NB4 (cell line): ENCODE results near the gene TSHR.

Experiments
- DNase-seq: peaks from one replicate; pipeline ENCODE4 v3.0.0; 2010; ENCODE audit warnings: low read depth
- H3K4me3 ChIP-seq: one replicate; pipeline ENCODE4 v1.5.1; 2011; ENCODE audit warnings: mild to moderate bottlenecking, low read depth, low read length, moderate library complexity
- MYC ChIP-seq: IDR thresholded peaks from 2 replicates; pipeline ENCODE4 v1.6.1; 2011; ENCODE audit warnings: low read depth, low read length
- POLR2A ChIP-seq: IDR thresholded peaks from 2 replicates; pipeline ENCODE4 v1.6.1; 2011; ENCODE audit warnings: mild to moderate bottlenecking; ENCODE audit not compliant: insufficient read length; ENCODE audit errors: extremely low read depth
- TF ChIP-seq, protein P1 (sequence below): IDR thresholded peaks from one replicate; pipeline ENCODE4 v1.5.1; 2012; ENCODE audit warnings: low read depth, low read length
- TF ChIP-seq, protein P2 (sequence below): IDR thresholded peaks from 2 replicates; pipeline ENCODE4 v1.6.1; 2011; ENCODE audit warnings: low read depth, low read length

The TSHR gene

DNA sequence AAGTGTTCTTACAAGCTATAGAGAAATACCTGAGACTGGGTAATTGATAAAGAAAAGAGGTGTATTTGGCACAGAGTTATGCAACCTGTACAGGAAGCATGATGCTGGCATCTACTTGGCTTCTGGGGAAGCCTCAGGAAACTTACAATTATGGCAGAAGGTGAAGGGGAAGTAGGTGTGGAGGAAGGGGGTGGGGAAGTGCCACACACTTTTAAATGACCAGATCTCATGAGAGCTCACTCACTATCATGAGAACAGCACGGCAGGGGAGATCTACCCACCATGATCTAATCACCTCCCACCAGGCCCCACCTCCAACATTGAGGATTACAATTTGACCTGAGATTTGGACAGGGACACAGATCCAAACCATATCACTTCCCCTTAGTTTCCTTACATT is 32.8 kb downstream of the TSHR start:
- TF ChIP-seq POLR2A, result no peak
- TF ChIP-seq, protein P1, sequence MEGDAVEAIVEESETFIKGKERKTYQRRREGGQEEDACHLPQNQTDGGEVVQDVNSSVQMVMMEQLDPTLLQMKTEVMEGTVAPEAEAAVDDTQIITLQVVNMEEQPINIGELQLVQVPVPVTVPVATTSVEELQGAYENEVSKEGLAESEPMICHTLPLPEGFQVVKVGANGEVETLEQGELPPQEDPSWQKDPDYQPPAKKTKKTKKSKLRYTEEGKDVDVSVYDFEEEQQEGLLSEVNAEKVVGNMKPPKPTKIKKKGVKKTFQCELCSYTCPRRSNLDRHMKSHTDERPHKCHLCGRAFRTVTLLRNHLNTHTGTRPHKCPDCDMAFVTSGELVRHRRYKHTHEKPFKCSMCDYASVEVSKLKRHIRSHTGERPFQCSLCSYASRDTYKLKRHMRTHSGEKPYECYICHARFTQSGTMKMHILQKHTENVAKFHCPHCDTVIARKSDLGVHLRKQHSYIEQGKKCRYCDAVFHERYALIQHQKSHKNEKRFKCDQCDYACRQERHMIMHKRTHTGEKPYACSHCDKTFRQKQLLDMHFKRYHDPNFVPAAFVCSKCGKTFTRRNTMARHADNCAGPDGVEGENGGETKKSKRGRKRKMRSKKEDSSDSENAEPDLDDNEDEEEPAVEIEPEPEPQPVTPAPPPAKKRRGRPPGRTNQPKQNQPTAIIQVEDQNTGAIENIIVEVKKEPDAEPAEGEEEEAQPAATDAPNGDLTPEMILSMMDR, result no peak
- TF ChIP-seq, protein P2, sequence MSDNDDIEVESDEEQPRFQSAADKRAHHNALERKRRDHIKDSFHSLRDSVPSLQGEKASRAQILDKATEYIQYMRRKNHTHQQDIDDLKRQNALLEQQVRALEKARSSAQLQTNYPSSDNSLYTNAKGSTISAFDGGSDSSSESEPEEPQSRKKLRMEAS, result no peak
- TF ChIP-seq MYC, result no peak
- H3K4me3 ChIP-seq, result no peak overlapping the region
- no peak for DNase-seq

DNA sequence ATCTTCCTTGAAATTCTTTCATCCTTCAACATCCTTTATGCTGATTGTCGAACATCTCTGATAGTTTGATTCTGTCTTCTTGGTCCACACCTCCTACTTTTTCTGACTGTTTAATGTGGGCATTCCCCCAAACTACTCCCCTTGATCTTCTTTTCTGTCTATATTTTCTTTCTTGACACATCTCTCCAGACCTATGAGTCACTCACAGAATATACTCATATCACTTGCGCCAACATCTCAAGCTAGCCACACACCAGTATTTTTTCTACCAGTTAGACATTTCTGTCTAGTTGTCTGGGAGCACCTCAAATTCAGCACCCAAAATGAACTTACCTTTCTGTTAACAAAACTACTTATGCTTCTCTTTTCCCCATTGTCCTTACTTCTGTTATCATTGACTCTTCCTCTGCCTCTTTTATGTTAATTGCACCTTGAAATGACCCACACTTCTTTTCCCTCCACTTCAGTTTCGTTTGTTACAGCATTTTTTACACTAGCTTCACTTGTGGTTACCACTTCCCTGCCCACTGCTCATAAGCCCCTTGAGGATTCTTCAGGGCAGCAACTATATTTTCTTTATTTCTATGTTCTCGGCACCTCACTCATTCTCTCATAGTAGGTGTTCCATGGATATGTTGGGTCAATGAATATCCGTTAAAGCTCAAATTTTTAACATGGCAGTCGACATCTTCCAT is 33.5 kb downstream of the TSHR start:
- DNase-seq, result peak; percentile 51
- no peak for TF ChIP-seq POLR2A
- TF ChIP-seq, protein P2, result no peak
- TF ChIP-seq MYC, result no peak
- TF ChIP-seq, protein P1, result no peak
- H3K4me3 ChIP-seq, result no peak overlapping the region

DNA sequence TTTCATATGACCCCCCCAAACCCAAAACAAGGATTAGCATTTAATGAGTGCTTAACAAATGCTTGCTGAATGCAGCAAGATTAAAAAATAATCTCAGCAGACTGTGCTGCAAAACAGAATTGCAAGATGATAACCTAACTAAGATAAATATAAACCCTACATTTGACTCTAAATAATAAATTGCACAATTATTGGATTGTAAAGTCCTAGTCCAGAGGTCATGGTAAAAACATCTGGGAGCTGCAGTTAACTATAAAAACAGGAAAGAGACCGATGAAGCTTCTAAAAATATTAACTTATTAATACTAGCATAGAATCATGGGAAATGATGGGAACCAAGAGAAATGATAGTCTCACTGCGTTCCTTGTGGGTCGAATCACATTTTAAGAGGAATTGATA is 37.2 kb downstream of the TSHR start:
- TF ChIP-seq, protein P2, result no peak
- no peak for TF ChIP-seq MYC
- TF ChIP-seq, protein P1, result no peak
- no peak for TF ChIP-seq POLR2A
- no peak overlapping the region for H3K4me3 ChIP-seq
- DNase-seq, result no peak

DNA sequence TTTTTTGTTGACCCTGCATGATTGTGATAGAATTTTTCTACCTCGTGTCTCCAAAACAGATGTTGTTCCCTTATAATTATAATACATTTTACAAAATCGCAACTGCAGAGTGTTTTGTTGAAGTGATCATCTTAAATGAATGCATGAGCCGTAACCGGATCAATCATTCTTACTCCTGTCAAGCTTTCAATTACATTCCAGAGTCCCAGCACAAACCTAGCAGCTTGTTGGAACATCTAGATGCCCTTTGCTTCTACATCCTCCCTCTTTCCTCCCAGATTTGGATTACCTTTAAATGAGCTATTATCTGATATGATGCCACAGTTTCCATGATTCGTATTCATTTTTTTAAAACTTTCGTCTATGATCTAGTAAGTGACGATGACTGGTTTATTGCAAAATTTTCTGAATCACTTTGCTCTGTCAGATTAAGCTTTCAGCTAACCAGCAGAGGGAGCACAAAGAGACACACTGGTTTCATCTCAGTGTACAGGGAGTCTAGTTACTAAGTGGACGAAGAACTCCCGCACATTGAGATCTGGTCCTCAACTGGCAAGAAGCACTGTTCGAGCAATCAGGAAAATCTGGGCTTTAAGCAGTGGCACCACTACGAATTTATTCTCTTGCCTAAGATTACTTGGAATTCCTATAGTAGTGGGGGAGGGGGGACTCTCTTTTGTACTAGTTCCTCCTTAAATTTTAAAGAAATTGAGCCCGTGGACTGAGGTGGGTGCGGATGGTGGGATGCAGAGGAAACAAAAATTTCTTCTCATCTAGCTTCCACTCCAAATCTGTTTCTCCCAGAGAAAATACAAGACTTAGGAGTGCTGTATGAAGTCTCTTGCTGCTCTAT is 40.9 kb downstream of the TSHR start:
- TF ChIP-seq, protein P2, result no peak
- TF ChIP-seq, protein P1, result peak; percentile 66
- no peak for TF ChIP-seq POLR2A
- peak; percentile 75 for DNase-seq
- no peak overlapping the region for H3K4me3 ChIP-seq

DNA sequence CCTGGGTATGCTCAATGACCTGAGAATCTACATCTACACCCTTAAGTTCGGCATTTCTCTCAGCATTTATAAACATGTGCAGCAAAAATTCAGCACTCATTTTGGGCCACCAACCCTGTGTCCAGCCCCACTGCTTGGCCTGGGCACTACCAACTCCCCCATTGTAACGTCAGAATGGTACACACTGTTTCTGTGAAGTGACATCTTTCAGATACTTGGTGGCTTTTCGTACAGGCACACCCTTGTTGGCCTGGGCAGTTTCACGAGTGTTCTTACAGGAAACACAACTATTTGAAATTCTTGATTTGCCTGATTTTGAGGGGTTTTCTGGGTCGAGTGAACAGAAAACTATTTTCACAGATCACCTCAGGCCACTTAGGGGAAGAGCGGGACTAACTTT is 46.0 kb downstream of the TSHR start:
- TF ChIP-seq MYC, result no peak
- TF ChIP-seq, protein P1, result no peak
- TF ChIP-seq POLR2A, result no peak
- TF ChIP-seq, protein P2, result no peak
- no peak for DNase-seq
- no peak overlapping the region for H3K4me3 ChIP-seq
